SHP77 treated with DMSO at 0.1 percent for 48 hours (cell line): Measurements from ENCODE around the gene IMMP2L.
"Not testable (repeated sequence)": the region's sequence is repeated elsewhere in the genome, so short reads cannot be mapped to it uniquely, and the experiment has no call there.

ENCODE experiments used
- DNase-seq: peaks from one replicate; lab custom pipeline; 2025; lab: John Stamatoyannopoulos, UW

The IMMP2L gene

DNA sequence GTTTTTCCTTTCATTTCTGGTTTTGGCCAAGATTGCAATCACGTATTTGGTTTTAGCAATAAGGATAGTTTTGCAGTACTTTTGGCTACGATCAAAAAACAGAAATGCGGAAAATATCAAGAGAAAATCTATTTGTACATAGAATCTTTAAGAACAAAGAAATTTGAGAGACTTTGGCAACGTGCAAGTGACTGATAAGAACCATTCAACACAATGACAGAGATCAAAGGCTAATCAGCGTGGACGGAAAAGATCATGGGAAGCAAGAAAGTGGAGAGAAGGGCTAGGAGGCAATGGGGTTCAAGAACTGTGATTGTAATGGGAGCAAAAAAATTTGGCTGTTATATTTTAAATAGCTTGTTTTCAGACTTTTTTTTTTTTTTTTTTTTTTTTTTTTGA is 487.5 kb downstream of the IMMP2L start:
- DNase-seq: no peak

DNA sequence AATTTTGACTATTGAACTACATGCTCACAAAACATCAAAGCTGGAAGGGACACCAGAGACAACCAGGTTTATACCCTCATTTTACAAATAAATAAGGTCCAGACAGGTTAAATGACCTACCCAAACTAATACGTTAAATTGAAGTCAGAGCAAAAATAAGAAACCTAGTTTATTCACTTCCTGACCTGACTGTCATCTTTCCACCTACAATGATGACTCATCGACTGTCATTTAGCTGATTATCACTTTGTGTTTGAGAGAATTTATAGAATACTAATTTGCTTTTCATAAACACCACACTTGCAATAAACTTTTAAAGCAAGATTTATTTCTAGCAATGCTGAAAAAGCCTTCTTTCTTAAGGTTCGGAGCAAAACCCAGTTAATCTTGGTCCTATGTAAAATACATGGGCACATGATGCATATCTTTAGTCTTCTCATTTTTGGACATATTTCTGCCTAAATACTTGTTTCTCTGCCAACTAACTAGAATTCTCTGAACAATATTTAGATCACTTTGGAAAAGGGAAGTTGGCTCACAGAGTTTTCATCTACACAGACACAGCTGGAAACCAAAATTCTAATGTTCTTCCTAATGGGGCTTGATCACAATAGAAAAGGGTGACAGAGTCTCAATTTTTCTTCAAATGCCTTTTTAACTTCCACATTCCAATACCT is 488.1 kb downstream of the IMMP2L start:
- no peak for DNase-seq

DNA sequence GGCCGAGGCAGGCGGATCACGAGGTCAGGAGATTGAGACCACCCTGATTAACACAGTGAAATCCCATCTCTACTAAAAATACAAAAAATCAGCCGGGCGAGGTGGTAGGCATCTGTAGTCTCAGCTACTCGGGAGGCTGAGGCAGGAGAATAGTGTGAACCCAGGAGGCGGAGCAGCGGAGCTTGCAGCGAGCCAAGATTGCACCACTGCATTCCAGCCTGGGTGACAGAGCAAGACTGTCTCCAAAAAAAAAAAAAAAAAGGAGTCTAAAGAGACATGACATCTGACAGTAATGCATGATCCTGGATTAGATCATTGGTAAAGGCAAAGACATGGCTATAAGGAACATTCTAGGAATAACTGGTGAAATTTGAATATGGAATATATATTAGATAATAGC is 489.6 kb downstream of the IMMP2L start:
- not testable (repeated sequence) for DNase-seq

DNA sequence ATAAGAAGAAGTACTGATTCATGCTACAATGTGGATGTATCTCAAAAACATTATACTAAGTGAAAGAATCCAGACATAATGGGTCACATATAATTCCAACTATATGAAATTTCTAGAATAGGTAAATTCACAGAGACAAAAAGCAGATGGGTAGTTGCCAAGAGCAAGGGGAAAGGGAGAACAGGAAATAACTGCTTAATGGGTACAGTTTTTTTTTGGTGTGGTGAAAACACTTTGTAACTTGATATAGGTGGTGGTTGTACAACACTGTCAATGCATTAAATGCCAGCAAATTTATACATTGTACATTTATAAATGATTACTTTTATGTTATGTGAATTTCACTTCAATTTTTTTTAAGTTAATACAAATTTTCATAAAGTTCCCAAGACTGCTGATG is 490.7 kb downstream of the IMMP2L start:
- no peak for DNase-seq

DNA sequence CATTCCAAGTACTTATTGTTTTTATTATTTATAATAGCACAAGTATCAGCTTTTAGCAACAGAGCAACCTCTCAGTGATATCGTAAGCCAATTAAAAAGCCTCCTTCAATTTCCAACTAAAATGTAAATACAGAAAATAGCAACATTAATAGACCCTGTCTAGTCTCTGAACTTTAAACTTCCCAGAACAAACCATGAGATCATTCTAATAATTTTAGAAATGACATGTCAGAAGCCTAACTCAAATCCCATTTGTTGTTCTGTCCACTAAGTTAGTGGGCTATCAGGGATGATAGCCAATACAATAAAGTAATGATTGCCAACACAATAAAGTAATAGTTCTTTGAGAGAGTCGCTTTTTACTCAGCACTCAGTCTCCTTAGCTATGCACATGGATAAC is 493.7 kb downstream of the IMMP2L start:
- DNase-seq: no peak

DNA sequence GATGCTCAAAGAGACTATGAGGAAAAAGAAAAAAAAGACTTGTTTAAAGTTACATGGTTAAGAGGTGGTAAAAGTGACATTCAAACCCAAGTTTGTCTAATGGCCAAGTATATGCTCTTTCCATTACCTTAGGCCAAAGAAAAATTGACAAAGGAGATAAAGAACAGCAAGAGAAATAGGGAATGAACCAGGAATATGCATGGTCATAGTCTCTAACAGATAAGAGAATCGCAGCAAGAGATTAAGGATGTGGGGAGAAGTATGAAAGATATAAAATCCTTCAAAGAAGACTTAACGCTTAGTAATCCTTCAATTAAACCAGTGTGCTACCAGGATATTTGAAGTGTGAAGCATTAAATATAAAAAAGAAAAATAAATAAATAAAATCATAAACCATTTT is 494.6 kb downstream of the IMMP2L start:
- no peak for DNase-seq

DNA sequence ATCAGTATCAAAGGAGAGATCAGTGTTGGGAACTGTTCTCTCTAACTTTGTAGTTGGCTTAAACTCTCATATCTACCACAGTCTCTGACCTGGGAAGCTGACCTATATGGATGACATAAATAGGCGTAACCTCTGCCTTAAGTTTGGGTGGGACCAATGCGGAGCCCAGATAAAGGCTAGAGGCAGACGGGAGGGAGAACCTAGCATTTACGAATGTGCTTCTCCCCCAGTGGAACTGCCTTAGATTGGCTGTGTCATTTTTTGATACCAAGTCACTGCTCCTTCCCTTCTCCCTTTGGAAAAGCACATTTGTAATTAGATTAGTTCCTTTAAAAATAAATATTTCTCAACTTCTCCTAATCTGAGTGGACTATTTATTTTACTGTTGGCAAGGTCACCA is 495.0 kb downstream of the IMMP2L start:
- DNase-seq: no peak

DNA sequence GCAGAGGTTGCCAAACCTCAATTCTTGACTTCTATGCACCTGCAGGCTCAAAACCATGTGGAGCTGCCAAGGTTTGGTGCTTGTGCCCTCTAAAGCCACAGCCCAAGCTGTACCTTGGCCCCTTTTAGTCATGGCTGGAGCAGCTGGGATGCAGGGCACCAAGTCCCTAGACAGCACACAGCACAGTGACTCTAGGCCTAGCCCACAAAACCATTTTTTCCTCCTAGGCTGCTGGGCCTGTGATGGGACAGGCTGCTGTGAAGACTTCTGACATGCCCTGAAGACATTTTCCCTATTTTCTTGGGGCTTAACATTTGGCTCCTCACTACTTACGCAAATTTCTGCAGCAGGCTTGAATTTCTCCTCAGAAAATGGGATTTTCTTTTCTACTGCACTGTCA is 499.1 kb downstream of the IMMP2L start:
- no peak for DNase-seq

DNA sequence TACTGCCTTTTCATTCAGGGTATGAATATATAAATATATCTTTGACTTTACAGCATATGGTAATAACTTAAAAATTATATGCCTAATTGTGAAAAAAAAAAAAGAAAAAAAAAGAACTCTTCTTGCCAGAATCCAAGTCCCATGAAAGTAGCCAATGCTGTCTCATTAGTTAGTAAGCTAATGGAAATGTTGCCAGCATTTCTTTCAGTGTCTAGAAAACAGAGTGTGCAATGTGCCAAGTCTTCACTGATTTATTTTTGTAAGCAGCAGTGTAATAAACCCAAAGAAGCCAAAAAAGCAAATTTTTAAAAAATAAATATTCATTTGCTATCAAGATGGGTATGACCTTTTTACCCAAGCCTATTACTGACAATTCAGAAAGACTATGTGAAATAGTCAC is 502.5 kb downstream of the IMMP2L start:
- DNase-seq: no peak

DNA sequence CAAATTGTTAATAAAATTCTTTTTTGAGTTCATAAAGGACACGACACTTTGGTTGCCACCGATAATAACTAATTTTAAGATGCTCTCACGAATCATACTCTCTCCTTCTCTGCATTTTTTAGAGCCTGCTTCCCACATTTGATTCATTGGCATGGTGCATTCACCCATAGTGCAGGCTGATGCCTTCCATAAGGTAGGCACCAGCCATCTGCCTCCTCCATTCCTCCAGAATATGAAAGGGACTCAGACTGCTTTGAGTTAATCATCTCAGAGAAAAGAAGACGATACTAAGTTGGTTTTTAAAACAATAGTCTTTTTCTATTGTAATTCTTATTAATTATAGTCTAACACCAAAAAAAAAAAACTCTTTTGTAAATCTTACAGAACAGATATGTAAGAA is 505.2 kb downstream of the IMMP2L start:
- DNase-seq: no peak

DNA sequence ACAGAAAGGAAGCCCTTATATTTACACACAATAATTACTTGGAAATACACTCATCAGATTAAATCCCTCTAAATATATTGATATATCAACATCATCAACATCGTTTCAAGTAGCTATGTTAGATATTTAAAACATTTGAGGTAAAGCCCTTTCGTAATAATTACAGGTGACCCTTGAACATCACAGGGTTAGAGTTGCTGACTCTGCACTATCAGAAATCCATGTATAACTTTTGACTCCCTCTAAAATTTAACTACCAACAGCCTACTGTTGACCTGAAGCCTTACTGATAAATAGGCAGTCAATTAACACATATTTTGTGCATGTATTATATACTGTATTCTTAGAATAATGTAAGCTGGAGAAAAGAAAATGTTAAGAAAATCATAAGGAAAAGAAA is 505.9 kb downstream of the IMMP2L start:
- DNase-seq: no peak

DNA sequence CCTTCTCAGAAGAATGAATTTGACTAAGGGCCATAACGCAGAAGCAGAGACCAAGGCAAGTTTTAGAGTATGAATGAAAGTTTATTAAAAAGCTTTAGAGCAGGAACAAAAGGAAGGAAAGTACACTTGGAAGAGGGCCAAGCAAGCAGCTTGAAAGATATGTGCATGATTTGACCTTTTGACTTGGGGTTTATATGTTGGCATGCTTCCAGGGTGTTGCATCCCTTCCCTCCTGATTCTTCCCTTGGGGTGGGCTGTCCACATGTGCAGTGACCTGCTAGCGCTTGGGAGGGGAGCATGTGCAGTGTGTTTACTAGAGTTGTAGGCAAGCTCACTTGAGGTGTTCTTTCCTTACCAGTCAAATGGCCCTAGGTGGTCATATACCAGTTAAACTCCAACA is 509.3 kb downstream of the IMMP2L start:
- no peak for DNase-seq

DNA sequence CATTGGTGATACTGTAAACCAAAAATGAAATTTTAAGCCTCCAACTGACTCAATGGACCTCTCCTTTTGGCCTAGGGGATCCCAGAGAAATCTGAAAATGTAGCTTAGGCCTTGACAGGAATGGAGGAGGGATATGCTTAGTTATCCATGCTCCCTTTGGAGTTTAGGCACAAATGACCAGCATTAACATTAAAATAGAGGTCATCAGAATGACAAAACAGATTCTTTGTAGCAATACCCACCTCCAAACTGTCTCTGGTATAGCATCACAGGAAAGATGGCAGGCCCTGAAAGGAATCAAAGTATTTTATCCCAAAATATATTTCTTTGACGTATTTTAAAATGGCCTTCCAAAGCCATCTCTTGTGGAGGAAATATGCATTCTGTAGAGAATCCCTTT is 510.5 kb downstream of the IMMP2L start:
- no peak for DNase-seq

DNA sequence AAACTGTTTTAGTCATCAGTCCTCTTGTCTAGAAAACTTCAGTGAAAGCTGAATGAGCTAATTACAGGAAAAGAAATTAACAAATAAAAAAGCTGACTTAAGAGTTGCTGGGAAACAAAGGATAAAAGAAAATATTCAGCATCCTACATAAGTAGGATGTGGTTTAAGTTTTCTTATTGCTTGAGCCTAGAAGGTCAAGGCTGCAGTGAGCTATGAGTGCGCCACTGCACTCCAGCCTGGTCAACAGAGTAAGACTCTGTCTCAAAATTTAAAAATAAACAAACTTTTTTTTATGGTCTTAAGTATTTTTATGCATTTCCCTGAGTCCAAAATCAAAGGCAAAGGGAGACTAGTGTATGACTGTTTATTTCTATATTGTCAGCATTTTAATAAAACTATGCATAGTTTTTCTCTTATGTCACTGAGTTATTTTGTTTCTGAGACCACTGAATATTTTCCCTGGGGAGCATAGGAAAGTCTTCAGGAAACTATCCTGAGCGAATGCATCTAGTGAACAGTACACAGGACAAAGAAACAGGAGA is 511.3 kb downstream of the IMMP2L start:
- DNase-seq: no peak

DNA sequence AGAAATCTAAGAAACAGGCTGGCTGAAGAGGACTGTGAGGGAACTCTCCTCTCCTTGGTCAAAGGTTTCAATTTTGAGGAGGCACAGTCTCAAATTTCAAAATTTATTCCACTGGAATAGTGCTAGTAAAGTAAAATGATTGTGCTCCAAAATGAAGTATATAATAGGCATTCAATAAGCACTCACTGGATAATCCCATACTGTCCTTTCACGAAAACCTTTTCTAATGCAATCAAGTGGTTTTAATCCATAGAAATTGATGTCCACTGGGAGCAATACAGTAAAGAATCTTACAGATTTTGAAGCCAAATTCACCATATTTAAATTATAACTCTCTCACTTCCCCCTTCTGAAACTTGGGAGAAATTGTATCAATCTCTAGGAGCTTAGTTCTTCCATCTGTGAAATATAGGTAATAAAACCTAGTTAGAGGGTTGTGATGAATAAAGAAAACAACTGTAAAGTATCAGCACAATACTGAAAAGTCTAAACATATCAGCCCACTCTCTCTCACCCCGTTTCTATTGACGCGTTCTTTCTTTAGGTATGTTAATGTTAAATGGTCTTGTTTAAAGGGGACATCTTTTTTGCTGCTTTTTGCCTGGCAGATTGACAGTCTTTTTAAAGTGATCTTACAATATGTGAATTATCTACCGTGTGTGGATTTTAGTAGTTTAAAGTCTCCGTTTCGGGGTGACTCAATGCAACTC is 512.2 kb downstream of the IMMP2L start:
- no peak for DNase-seq

DNA sequence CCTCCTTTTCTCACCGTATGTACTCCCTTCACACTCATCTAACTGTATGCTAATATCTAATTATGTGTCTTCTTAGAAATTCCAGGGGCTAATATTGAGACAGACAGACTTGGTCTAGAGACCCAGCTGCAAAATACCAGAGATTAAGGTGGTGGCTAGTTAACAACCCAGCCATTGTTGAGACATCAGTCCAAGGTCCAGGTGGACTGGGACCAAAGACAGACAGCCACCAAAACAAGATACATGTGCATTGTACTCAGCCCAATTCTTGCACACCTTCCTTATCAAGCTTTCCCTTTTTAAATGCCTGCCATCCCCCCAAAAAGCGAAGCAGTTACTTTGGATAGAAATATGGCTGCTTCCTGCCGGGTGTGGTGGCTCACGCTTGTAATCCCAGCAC is 514.7 kb downstream of the IMMP2L start:
- DNase-seq: no peak

DNA sequence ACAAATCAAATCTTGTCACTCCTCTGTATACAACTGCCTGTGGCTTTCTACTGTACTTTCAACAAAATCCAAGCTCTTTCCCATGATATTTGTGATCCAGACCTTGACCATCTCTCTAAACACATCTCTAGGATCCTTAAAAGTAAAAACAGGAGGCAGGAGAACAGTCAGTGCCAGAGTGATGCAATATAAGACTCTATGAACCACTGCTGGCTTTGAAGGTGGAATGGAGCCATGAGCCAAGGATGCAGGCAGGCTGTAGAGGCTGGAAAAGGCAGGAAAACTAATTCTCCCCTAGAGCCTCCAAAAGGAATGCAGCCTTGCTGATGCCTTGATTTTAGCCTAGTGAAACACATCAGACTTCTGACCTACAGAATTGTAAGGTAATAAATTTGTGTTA is 516.8 kb downstream of the IMMP2L start:
- DNase-seq: no peak

DNA sequence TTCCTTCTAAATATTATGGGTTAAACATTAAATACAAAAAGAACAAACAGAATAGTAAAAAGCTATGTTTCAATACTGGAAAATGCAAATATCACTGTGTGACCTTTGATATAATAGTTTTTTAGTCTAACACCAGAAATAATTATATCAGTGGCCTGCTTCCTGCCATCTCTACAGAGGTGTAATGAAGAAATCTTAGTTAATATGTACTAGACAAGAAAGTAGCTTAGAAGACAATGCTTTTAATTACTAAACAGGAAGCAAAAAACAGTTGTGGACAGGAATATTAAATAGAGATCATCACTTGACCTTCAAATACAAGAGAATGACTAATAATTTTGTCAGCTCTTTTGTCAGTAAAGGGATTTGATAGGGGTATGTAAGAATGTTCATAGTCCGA is 518.7 kb downstream of the IMMP2L start:
- no peak for DNase-seq

DNA sequence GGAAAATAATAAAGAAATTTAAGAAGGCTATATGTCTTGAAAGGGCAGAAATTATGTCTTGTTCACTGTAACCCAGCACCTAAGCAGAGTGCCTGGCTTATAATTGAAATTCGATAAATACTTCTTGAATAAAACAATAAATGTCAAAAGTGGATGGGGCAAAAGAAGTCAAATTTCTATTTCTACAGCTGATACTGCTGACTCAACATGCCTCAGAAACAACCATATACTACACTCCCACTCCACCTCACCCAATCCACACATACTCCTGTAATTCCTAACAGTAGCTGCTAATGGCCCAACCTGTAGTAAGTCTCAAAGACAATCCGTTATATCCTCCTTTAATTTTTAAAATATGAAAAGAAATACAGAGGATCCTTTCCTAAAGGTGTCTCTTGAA is 519.5 kb downstream of the IMMP2L start:
- DNase-seq: no peak

DNA sequence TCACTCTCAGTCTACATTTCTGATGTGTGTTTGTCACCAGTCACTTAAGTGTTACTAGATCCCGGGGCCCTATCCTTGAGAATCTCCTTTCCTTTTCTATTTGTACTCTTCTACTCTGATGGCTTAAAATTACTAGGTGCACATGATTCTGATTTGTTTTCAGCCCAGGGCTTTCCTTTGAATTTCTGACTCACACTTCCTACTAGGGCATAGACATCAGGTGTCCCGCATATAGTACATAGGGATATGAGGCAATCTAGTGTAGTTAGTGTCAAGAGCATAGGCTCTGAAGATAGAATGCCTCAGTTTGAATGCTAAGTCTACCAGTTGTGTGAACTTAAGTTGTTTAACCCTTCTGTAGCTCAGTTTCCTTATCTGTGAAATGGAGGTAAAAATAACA is 520.7 kb downstream of the IMMP2L start:
- no peak for DNase-seq

DNA sequence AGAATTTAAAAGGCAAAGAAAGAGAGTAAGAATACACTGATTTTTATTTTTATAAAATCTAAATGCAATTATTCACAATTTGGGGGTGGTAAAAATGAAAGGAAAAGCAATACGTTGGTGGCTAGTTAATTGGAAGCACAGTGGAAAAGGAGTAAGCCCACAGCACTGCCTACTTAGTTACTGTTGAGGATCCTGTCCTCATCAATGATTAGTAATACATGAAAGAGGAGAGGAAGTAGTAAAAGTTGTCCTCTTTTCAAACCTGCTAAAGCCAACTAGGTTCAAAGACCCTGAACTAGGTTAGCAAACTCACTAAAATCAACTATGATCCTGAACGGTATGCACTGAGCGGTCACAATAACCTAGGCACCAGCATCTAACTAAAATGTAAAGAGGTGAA is 524.1 kb downstream of the IMMP2L start:
- DNase-seq: no peak

DNA sequence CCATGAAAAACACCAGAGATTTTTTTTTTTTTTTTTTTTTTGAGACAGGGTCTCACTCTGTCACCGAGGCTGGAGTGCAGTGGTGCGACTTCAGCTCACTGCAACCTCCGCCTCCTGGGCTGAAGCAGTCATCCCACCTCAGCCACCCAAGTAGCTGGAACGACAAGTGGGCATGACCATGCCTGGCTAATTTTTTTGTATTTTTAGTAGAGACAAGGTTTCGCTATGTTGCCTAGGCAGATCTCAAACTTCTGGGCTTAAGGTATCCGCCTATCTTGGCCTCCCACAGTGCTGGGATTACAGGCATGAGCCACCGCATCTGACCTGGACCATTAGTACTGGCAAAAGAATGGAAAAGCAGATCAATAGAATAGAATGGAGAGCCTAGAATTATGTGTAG is 530.4 kb downstream of the IMMP2L start:
- no peak for DNase-seq

DNA sequence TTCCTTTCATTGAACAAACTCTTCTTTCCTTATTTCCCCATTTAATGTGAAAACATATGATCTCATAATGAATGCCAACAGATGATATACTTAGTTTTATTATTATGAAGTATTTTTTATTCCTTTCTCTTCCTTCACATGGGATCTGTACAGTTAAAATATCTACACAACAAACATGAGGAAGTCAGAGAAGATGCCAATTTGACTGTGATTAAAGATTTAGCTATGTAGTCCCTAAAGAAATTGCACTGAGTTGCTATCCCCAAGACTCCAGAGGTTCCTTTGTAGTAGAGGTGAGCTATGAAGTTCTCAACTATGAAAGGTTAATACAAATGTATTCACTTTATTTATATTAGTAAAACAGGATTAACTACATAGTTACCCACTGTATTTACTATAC is 532.0 kb downstream of the IMMP2L start:
- DNase-seq: no peak
